Bone marrow (tissue), 2 donors: Measurements from ENCODE around the gene CCR1.
"Not testable (repeated sequence)": the region's sequence is repeated elsewhere in the genome, so short reads cannot be mapped to it uniquely, and the experiment has no call there.

ENCODE experiments used
- DNase-seq, 2 donors: peaks; one replicate each; lab custom pipeline; 2025; lab: John Stamatoyannopoulos, UW

Gene CCR1

GRCh38 chr3:46212101-46212500 is 4.0 kb upstream of the CCR1 start:
- DNase-seq = no peak

- DNase-seq = no peak
Observed at GRCh38 chr3:46209746-46210470, 1.8 kb upstream of the CCR1 start.

DNA sequence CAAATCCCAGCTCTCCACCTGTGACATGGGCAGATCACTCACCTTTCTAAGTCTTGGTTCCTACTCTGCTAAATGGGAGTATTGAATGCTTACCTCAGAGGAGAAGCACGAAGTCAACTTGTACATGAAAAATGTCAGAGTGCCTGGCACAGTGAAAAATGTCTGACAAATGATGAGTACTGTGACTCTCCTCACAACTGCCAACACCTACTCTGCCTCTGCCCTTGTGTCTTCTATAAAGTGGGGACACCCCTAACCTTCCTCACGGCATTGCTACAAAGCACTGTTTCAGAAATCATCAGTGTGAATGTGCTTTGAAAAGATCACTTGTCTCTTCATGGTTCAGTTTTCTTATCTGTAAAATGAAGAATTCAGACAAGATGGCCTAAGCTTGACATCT is 940 bp upstream of the CCR1 start:
- DNase-seq = no peak

DNA sequence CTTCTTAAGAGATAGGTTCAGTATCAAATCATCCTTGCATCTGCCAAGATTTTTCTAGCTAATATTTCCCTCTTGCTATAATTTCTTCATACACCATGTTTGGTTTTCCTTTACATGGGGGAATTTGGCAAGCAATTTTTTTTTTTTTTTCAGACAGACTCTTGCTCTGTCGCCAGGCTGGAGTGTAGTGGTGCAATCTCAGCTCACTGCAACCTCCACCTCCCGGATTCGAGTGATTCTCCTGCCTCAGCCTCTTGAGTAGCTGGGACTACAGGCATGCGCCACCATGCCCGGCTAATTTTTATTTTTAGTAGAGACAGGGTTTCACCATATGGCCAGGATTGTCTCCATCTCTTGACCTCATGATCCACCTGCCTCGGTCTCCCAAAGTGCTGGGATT is 599 bp downstream of the CCR1 start:
- not testable (repeated sequence) for DNase-seq

DNA sequence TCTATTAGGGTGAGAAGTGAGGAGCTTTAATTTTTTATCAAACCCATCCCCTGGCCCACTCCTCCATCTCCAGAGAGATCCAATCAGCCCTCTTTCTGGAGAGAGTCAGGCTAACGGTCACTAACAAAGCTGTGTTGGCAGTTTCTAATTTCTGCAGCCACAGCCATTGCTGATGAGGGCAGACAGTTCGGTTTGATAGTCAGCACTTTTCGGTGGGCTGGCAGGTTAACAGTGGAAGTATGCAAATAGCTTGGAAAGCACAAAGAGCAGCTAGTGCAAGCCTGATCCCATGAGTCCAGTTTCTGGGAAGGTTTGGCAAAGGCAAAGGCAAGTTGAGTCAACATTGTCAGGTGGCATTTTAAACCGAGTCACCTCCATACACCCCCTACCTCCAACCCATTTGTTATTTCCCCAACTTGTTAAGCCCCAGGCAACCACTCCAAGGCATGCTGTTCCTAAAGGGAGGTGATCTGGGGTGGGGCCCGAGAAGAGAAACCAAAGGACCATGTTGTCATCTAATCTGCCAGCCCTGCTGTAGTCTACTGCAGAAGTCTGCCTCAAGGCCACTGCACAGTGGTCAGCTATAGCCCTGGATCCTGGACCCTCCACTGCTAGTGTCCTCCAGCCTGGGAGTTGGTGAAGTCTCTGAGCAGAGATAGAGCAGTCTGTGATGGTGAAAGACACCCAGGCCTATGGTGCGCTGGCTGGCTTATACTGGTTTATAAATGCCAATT is 1.7 kb downstream of the CCR1 start:
- DNase-seq = no peak

GRCh38 chr3:46205286-46205960 is 2.7 kb downstream of the CCR1 start:
- no peak for DNase-seq

DNA sequence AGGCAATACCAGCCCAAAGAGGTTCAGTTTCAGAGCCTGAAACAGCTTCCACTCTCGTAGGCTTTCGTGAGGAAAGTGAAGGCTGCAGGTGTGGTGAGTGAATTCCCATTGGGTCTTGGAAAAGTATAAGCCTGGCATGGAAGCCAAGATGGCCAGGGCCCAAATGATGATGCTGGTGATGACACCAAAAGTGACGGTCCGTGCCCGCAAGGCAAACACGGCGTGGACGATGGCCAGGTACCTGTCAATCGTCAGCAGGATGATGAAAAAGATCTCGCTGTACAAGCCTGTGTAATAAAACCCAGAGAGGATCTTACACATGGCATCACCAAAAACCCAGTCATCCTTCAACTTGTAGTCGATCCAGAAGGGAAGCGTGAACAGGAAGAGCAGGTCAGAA is 4.4 kb downstream of the CCR1 start:
- no peak for DNase-seq

GRCh38 chr3:46202535-46202934 is 5.6 kb downstream of the CCR1 start:
- DNase-seq = no peak

- no peak for DNase-seq
Observed at GRCh38 chr3:46200790-46201189, 7.3 kb downstream of the CCR1 start.

DNA sequence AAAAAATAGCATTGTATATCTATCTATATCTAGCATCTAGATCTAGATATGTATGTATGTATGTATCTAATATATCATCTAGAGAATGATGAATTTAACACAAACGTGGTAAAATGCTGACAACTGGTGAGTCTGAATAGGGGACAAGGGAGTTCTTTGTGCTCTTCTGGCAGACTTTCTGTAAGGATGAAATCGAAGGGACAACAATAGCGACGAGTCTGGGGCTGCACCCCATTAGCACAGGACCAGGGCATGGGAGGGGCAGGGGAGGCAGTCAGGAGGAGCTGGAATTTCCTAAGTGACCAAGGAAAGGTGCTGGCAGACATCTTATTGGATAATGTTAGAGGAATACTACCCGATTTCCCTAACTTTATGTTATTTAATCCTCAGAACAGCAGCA is 7.9 kb downstream of the CCR1 start:
- DNase-seq = no peak

DNA sequence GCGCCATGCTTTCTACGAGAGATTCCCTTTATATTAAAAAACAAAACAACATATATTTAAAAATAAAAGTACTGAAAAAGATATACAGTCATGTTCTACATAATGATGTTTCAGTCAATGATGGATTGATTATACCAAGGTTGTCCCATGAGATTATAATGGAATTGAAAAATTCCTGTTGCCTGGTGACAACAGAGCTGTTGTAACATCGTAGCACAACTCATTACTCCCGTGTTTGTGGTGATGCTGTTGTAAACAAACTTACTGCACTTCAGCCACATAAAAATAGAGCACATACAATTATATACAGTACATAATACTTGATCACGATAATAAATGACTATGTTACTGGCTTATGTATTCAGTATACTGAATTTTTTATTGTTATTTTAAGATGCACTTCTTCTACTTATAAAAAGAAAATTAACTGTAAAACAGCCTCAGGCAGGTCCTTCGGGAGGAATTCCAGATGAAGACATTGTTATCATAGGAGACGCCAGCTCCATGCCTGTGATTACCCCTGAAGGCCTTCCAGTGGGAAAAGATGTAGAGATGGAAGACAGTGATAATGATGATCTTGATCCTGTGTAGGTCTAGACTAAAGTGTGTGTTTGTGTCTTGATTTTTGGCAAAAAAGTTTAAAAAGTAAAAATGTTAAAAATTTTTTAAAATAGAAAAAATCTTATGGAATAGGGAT is 11.7 kb downstream of the CCR1 start:
- no peak for DNase-seq

DNA sequence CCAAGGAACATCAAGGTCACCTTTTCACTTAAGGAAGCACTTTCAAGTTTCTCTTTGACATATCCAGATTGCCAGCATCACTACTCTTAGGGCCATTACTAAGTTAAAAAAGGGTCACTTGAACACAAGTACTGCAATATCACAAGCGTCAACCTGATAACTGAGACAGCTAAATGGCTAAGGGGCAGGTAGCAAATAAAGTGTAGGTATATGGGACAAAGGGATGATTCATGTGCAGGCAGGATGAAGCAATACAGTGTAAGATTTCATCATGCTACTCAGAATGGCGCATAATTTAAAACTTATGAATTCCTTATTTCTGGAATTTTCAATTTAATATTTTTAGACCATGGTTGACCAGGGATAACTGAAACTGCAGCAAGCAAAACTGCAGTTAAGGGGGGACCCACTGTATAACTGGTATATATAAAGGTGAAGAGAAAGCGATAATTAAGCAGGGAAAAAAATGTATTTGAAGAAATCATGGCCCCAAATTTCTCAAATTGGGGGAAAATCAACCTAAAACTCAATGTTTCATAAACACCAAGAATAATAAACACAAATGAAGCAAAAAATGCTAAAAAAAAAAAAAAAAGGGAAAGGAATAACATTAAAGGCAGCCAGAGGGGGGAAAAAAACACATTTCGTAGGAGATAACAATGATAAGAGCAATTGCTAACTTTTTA is 13.1 kb downstream of the CCR1 start:
- no peak for DNase-seq

DNA sequence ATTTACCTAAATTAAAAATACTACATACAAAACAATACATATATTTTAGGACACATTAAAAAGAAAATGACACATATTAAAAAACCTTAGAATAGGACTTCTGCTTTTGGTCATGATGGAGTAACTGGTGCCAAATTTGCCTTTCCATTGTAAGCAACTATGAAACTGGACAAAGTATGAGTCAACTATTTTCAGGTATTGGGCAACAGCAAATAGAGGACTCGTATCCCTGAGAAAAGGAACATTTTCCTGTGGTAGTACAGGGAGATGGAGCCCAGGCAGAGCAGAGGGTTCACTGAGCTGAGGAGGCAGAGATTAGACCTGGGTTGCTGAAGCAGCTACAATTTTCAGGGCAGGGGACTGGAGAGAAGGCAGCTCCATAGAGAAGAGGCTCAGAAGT is 14.7 kb downstream of the CCR1 start:
- no peak for DNase-seq

DNA sequence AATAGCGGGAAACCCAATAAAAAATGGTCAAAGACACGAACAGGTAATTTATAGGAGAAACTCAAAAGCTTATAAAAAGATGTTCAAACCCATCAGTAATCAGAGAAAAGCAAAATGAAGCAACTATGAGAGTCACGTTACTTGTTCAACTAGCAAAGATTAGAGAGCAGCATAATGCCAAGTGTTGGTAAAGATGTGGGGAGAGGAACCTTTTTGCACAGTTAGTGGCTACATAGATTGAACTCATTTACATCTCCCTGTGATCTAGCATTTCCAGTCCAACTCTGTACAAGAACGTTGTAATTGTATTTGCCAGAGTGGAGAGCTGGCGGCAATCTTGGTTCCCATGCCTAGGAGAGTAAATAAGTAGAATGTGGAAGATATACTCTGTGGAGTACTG is 15.2 kb downstream of the CCR1 start:
- no peak for DNase-seq

DNA sequence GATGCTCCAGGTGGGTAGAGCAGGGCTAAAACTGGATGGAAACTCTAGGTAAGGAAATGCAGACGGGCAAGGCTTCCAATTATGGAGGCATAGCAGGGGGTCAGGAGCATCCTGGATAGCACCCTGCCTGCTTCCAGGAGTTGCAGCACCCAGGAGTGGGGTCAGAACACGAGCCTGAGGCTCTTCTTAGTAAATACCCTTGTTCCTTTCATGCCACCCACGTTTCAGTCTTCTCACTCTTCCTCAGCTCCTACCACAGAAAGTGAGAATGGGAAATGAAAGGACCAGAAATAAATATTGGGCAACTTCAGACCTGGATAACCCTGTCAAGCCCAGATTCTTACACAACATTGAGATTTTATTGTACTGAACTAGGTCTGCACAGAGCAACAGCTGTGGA is 16.4 kb downstream of the CCR1 start:
- DNase-seq = no peak

DNA sequence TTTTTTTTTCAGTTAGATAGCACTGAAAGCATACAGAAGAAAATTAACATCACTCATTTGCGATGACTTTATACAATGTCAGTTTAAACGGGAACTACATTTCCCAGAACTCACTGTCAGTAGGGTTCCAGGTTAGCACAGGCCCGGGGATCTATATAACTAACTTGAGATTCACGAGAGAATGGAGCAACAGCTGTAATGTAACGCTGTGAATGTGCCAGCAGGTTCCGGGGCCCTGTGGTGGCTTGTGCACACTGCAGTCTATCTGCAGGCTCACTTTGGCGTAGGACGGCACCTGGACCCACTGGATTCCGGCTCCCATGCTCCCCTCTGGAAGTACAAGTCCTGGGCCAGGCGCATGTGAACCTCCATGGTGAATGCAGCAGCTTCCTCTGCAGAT is 19.4 kb downstream of the CCR1 start:
- no peak for DNase-seq

DNA sequence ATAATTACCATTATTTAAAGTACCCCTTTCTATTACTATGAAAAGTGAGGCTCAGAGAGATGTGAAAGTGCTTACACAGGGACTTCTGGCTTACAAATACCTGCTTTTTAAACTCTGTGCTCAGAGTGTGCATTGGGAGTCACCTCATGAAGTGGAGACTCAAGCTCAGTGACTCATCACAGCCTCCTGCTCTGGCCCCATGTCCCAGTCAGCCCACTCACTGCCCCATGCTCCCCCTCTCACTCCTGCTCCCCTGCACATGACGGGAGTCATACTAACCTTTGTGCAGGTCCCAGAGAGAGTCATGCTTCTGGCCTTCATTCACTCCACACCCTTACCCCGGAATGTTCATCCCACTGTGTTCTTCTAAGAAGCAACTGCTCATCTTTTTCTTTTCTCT is 20.2 kb downstream of the CCR1 start:
- DNase-seq = no peak

GRCh38 chr3:46187341-46187700 is 20.8 kb downstream of the CCR1 start:
- DNase-seq = no peak

- peak in 1 of 2 donors; percentile 92 for DNase-seq
Observed at GRCh38 chr3:46186471-46187340, 21.4 kb downstream of the CCR1 start.

- DNase-seq = no peak
Observed at GRCh38 chr3:46184469-46184868, 23.6 kb downstream of the CCR1 start.

- peak in 1 of 2 donors; percentile 17 for DNase-seq
Observed at GRCh38 chr3:46183330-46183729, 24.8 kb downstream of the CCR1 start.
